Stomach (tissue), 9 donors: ENCODE results near the gene HLA-DQB1. TPM values are rescaled to one million over a fixed set of nuclear protein-coding genes. Genes with fewer than 3 reads are reported as not detected.

Source experiments
- DNase-seq, 2 donors: peaks; one replicate each; pipeline versions ENCODE4 v3.0.0 to v3.0.0-alpha.2; 2013 to 2019
- H3K27ac ChIP-seq, 5 donors: fragments of 200-600 bp in 4 of 5; sonication (generic) in 4 of 5; one replicate each; pipeline ENCODE4 v1.5.1; 2013 to 2019; ENCODE audit warnings: mild to moderate bottlenecking in 1 of 5, moderate library complexity in 1 of 5
- H3K27me3 ChIP-seq, 3 donors: fragments of 200-600 bp; sonication (generic); one replicate each; pipeline ENCODE4 v1.5.1; 2017 to 2019; ENCODE audit warnings: mixed run types in 1 of 3
- H3K36me3 ChIP-seq, 4 donors: fragments of 200-600 bp; sonication (generic); 1 replicate in 3 of 4; 2 replicates in 1 of 4; pipeline ENCODE4 v1.5.1; 2016 to 2019
- H3K4me1 ChIP-seq, 4 donors: fragments of 200-600 bp; sonication (generic); one replicate each; pipeline ENCODE4 v1.5.1; 2016 to 2019
- H3K4me3 ChIP-seq, 4 donors: fragments of 200-600 bp; sonication (generic) in 3 of 4; one replicate each; pipeline ENCODE4 v1.5.1; 2016 to 2019; ENCODE audit warnings: mild to moderate bottlenecking in 1 of 4
- H3K9me3 ChIP-seq, 4 donors: fragments of 200-600 bp; sonication (generic); one replicate each; pipeline ENCODE4 v1.5.1; 2016 to 2019
- EP300 ChIP-seq: sonication (generic); formaldehyde crosslinking; IDR thresholded peaks from one replicate; pipeline ENCODE4 v1.6.1; 2017; ENCODE audit warnings: antibody characterized with exemption
- POLR2A ChIP-seq, 4 donors: fragments of 450-650 bp; IDR thresholded peaks; one replicate each; pipeline ENCODE4 v1.6.1; 2016; ENCODE audit warnings: antibody characterized with exemption in 4 of 4, control low read depth in 2 of 4, mild to moderate bottlenecking in 1 of 4, moderate library complexity in 1 of 4
- POLR2AphosphoS5 ChIP-seq, 3 donors: sonication (generic); formaldehyde crosslinking; IDR thresholded peaks; one replicate each; pipeline ENCODE4 v1.6.1; 2016; ENCODE audit warnings: antibody characterized with exemption in 3 of 3
- WGBS, 5 donors: extraction: QIAGEN DNeasy Blood & Tissue Kit in 3 of 5; methylation state at CpG; one replicate each; pipeline versions ENCODE4 v1.1.5 to v1.1.7; 2013 to 2018; 5-methylcytosine and 5-hydroxymethylcytosine counted together
- intact Hi-C: fragments of 100-400 bp; cut with DNase I; formaldehyde crosslinking; loops from one replicate; pipeline ENCODE4 v1.15.1; 2023; ENCODE audit warnings: low total_unique reads
- polyA plus RNA-seq, 3 donors: library from polyadenylated mRNA; stranded (reverse); fragments of 200-250 nt; gene quantifications; one replicate each; pipeline ENCODE4 v1.2.3, GENCODE V29; 2013
- total RNA-seq, 5 donors: library from RNA; depleted of rRNA; stranded (reverse); fragments of >200 nt; gene quantifications; one replicate each; pipeline versions ENCODE4 v1.1.0 to v1.2.3, GENCODE V29; 2014 to 2016
- TF ChIP-seq, protein P1 (sequence below), 7 experiments: fragments of 450-650 bp in 4 of 7; fragments of 200-600 bp in 3 of 7; sonication (generic) in 3 of 7; IDR thresholded peaks; one replicate each; pipeline ENCODE4 v1.5.1; 2016 to 2019; ENCODE audit warnings: antibody characterized with exemption in 7 of 7, control low read depth in 2 of 7, mild to moderate bottlenecking in 1 of 7
- donor health status: healthy with polysubstance abuse.
- donor health status: Bipolar disorder and iron deficiency.
- donor health status: healthy.

HLA-DQB1 gene
- total and polyA plus RNA-seq, 8 donors, result 2.0 to 94.5 (median 21.4) TPM; not detected in 2

DNA sequence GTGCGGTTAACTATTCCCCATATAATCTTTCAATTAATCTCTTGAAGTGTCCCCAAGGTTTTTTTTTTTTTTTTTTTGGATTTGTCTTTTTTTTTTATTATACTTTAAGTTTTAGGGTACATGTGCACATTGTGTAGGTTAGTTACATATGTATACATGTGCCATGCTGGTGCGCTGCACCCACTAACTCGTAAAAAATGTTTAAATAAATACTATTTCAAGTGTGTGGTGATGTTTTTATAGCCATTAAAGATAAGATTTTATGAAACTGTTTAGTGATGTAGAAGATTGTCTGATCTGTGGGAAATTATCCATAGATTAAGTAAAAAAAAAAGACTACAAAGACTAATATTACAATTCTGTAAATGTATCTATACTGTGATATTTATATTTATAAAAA, 41.9 kb downstream of the HLA-DQB1 start:
- intact Hi-C loops, result no loop called here
- H3K4me1 ChIP-seq, result no peaks in the 10 kb centered on the region
- no peak for DNase-seq
- no peaks in the 10 kb centered on the region for H3K27me3 ChIP-seq
- H3K9me3 ChIP-seq, result no peaks in the 10 kb centered on the region
- no peaks in the 10 kb centered on the region for H3K36me3 ChIP-seq
- no peak overlapping the region for H3K4me3 ChIP-seq
- TF ChIP-seq, protein P1, sequence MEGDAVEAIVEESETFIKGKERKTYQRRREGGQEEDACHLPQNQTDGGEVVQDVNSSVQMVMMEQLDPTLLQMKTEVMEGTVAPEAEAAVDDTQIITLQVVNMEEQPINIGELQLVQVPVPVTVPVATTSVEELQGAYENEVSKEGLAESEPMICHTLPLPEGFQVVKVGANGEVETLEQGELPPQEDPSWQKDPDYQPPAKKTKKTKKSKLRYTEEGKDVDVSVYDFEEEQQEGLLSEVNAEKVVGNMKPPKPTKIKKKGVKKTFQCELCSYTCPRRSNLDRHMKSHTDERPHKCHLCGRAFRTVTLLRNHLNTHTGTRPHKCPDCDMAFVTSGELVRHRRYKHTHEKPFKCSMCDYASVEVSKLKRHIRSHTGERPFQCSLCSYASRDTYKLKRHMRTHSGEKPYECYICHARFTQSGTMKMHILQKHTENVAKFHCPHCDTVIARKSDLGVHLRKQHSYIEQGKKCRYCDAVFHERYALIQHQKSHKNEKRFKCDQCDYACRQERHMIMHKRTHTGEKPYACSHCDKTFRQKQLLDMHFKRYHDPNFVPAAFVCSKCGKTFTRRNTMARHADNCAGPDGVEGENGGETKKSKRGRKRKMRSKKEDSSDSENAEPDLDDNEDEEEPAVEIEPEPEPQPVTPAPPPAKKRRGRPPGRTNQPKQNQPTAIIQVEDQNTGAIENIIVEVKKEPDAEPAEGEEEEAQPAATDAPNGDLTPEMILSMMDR (IDR thresholded peaks at IDR 0.05), result no peak
- TF ChIP-seq EP300 (no peak), POLR2AphosphoS5 (IDR thresholded peaks at IDR 0.05) (no peak), POLR2A (IDR thresholded peaks at IDR 0.05) (no peak)
- WGBS, 5 donors, result 0 to 82% (median 0%) methylated on average over 1 to 3 of the region's 3 CpGs
- H3K27ac ChIP-seq, result no peak overlapping the region

DNA sequence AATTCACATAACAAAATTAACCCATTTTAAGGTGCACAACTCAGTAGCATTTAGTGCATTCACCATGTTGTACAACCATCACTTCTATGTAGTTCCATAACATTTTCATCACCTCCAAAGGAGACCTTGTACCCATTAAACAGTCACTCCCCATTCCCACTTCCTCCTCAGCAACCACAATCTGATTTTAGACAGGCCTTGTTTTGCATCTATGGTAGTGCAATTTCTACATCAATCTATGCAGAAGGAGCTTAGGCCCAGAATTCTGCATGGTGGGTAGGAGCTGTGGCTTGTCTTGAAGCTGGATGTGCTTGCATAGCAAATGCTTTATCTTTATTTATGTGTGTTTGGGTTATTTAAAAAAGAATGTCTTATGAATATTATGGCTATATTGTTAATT, 42.8 kb downstream of the HLA-DQB1 start:
- TF ChIP-seq POLR2A (IDR thresholded peaks at IDR 0.05) (no peak), EP300 (no peak), POLR2AphosphoS5 (IDR thresholded peaks at IDR 0.05) (no peak)
- TF ChIP-seq, protein P1 (IDR thresholded peaks at IDR 0.05), result no peak
- intact Hi-C loops, result no loop called here
- H3K4me3 ChIP-seq, result no peak overlapping the region
- H3K27me3 ChIP-seq, result no peaks in the 10 kb centered on the region
- H3K27ac ChIP-seq, result peak overlapping the region in 1 of 5 donors; percentile 16
- no peaks in the 10 kb centered on the region for H3K4me1 ChIP-seq
- no peak for DNase-seq
- H3K9me3 ChIP-seq, result no peaks in the 10 kb centered on the region
- no peaks in the 10 kb centered on the region for H3K36me3 ChIP-seq

DNA sequence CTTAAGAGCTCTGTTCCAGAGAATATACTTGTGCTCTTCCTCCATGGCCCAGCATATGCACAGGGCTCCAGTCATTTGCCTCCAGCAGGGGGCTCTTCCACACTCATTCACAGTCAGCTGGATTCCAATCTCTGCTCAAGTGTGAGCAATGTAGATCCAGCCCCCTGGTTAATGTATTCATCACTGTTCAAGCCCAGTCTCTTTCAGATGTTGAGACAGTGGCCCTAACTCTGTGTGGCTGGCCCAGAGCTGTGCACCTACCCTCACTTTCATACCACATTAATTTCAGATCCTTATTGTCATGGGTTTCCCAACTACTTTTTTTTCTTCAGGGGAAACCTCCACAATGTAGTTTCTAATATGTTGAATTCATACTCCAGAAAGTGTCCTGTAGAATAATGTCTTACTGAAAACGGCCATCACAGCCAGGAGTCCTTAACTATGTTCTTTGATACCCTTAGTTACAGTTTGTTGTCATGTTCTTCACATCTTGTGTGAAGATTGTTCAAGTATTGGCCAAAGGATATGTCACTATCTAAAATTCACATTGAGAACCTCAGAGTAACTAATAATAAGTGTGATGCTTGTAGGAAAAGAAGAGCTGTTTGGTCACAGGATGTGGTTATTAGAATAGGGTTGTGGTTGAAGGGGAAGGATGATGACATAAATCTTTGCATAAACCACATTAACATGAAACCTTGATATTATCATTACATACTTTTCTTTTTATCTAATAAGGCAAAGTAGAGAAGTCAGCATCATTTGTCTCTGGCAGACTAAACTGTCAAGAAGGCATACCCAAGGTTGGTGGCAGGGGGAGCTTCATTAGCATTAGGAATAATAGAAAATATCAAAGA, 43.7 kb downstream of the HLA-DQB1 start:
- peaks cover 0 to 9% (median 0%) of the 10 kb centered on the region in 4 donors for H3K9me3 ChIP-seq
- no peaks in the 10 kb centered on the region for H3K4me1 ChIP-seq
- H3K27me3 ChIP-seq, result no peaks in the 10 kb centered on the region
- H3K36me3 ChIP-seq, result no peaks in the 10 kb centered on the region
- 2 to 83% (median 29%) methylated on average over 1 of the region's 1 CpG for whole genome bisulfite sequencing, 5 donors
- no peak for TF ChIP-seq POLR2A (IDR thresholded peaks at IDR 0.05)
- TF ChIP-seq, protein P1 (IDR thresholded peaks at IDR 0.05), result peak in 1 of 7 experiments; percentile 39
- peak in 1 of 2 donors; percentile 56 for DNase-seq
- intact Hi-C loops, result no loop called here
- peak overlapping the region in 2 of 5 donors; percentile 35 to 50 for H3K27ac ChIP-seq
- no peak overlapping the region for H3K4me3 ChIP-seq

DNA sequence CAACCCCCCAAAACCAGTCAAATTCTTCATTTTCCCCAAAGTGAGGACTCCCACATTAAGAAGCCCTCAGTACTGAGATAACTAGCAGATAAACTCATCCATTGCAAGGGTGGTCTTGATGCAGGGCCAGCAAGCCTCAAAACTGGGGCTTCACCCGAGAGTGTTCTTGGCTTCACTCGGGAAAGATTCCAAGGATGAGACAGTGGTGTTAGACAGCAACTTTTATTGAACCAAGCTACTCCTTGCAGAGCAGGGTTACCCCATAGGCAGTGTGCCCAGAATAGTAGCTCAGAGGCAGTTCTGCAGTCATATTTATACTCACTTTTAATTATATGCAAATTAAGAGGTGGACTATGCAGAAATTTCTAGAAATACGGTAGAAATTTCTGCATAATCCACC, 45.1 kb downstream of the HLA-DQB1 start:
- Histone ChIP-seq H3K27ac (no peak overlapping the region), H3K9me3 (peaks cover 0 to 13% (median 0%) of the 10 kb centered on the region in 4 donors), H3K4me3 (no peak overlapping the region), H3K27me3 (no peaks in the 10 kb centered on the region), H3K36me3 (no peaks in the 10 kb centered on the region), H3K4me1 (no peaks in the 10 kb centered on the region)
- no peak for DNase-seq
- TF ChIP-seq, protein P1 (IDR thresholded peaks at IDR 0.05), result no peak
- TF ChIP-seq POLR2A (IDR thresholded peaks at IDR 0.05) (no peak), EP300 (no peak), POLR2AphosphoS5 (IDR thresholded peaks at IDR 0.05) (no peak)
- 34 to 58% (median 48%) methylated on average over 3 of the region's 3 CpGs for WGBS, 5 donors
- intact Hi-C loops, result no loop called here
